HG03457 (cell line): ENCODE measurements around the gene RRP9.
"Not testable (repeated sequence)": the region's sequence is repeated elsewhere in the genome, so short reads cannot be mapped to it uniquely, and the experiment has no call there.

Experiments
- ATAC-seq: cut with Tn5 transposase; IDR thresholded peaks from one replicate; pipeline ENCODE4 v1.9.1; 2021; ENCODE audit warnings: moderate number of reproducible peaks; ENCODE audit not compliant: unreplicated experiment

Gene RRP9

DNA sequence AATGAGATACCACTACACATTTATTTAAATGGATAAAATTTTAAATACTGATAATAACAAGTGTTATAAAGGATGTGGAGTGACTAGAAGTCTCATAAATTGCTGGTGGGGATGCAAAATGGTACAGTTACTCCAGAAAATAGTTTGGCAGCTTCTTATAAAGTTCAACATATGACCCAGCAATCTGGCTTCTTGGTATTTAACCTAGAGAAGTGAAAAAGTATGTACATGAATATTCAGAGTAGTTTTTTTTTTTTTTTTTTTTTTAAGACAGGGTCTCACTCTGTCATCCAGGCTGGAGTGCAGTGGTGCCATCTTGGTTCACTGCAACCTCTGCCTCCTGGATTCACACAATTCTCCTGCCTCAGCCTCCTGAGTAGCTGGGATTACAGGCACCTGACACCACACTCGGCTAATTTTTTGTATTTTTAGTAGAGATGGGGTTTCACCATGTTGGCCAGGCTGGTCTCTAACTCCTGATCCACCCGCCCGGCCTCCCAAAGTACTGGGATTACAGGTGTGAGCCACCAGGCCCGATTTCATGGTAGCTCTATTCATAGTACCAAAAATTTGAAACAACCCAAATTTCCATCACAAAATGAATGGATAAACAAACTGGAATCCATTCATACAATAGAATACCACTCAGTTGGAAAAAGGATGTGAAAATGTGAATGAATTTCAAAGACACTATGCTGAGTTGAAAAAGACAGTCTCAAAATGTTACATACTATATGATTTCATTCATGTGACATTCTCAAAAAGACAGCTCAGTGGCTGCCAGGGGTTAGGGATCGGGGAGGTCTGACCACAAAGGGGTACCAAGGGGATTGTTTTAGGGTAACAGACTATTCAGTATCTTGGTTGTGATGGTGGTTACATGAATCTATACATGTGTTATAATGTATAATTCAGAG is 14.4 kb downstream of the RRP9 start:
- no peak for ATAC-seq

GRCh38 chr3:51921081-51921578 is 20.6 kb downstream of the RRP9 start:
- no peak for ATAC-seq

DNA sequence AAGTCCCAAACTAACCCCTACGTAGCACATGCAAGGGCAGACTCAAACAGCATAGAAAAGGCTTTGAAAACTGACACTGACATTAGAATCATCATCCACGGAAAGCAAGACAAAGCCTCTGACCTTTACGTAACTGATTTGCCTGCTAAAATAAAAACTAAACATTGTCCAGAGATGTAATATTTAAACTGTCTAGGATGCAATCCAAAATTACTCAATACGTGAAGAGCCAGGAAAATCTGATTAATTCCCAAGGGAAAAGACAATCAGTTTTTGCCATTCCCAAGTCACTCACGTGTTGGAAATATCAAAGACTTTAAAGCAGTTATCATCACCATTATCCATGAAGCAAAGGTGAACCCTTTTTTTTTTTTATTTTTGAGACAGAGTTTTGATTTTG is 25.3 kb downstream of the RRP9 start:
- ATAC-seq, result no peak

DNA sequence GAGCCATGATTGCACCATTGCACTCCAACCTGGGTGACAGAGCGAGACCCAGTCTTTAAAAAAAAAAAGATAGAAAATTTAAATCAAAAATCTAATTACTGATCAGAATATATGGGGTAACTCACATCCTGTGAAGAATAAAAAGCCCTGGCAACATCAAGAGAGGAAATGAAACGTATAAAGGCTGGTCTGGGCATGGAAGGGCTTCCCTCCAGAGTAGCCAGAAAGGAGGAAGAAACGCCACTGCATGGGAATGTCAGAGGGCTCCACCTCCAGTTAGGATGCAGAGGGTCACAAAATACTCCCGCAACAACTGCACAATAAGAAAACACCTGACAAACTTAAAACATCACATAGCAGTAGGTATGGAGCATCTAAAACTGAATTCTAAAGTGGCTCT is 33.7 kb downstream of the RRP9 start:
- no peak for ATAC-seq

DNA sequence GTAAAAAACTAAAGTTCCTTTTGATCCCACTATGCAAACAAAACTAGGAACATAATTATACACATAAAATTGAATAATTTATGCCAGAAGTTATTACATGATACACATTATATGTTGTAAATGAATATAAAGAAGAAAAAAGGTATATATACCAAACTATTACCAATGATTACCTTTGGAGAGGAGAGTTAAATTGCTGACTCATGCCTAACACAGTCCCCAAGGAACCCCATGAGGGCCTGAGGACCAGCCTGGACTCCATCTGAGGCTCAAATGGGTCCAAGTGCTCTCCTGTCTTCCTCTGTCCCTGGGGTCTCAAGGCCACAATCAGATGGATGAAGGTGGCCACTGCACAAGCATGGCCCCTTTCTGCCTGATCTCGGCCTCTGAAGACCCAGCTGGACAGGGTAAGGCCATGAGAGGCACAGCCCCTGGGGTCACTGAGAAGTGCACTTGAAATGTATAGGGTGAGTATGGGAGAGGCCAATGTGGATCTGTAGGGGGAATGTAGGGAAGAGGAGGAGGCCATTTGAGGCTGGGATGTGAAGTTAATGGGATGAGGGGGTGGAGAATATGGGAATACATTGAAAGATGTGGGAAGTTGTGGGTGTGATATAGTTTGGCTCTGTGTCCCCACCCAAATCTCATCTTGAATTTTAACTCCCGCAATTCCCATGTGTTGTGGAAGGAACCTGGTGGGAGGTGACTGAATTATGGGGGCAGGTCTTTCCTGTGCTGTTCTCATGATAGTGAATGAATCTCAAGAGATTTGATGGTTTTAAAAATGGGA is 37.5 kb downstream of the RRP9 start:
- ATAC-seq, result no peak

DNA sequence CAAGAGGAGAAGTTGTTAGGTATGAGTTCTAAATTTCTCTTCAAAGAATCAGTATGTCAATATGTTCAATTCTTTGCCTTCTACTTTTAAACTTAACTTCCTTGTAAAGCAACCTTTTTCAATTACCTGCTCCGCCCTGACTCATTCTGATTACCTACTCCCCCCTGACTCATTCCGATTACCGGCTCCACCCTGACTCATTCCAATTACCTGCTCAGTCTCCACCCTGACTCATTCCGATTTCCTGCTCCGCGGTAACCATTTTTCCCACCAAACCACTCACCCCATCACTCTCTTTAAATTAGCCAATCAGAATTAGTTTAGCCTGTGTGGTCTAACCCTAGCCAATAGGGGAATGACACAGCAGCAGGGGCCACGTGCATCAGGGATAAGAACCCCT is 39.3 kb downstream of the RRP9 start:
- not testable (repeated sequence) for ATAC-seq

- not testable (repeated sequence) for ATAC-seq
Observed at GRCh38 chr3:51900043-51900442, 41.7 kb downstream of the RRP9 start.

- ATAC-seq, result no peak
Observed at GRCh38 chr3:51897391-51897790, 44.3 kb downstream of the RRP9 start.

GRCh38 chr3:51896607-51897305 is 44.9 kb downstream of the RRP9 start:
- no peak for ATAC-seq

GRCh38 chr3:51894939-51895338 is 46.8 kb downstream of the RRP9 start:
- no peak for ATAC-seq

GRCh38 chr3:51894391-51894790 is 47.3 kb downstream of the RRP9 start:
- ATAC-seq, result no peak

DNA sequence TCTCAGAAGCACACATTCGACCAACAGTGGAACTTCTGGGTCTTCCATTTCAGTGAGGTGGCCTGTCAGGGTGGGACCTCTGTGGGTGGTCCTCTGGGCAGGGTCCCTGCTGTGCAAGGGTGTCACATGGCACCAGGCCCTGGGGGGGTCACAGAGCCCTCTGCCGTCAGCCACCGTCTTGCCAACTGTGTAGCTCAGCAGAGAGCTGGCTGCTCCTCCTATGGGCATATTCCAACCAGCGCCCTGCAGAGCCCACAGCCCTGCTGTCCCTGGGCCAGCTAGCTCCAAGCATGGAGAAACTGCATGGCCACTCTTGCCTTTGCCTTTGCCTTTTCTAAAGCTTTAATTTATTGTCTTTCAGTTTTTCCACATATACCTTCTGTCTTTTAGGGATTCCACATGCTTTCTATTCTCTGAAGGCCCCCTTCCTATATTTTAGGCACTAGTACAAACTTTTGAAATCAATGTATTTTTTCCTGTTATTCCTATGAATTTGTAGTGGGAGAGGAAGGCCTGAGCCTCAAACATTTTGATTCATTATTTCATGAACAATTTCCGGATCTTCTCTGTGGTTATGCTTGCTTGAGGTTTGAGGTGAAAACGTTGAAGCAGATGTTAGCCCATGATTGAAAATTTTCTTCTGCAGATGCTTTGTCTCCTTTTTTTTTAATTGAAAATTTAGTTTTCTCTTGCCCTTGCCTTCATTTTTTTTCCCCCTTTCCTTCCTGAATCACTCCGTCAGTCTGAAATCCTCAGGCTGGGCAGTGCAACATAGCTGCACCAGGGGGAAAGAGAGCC is 50.3 kb downstream of the RRP9 start:
- no peak for ATAC-seq

DNA sequence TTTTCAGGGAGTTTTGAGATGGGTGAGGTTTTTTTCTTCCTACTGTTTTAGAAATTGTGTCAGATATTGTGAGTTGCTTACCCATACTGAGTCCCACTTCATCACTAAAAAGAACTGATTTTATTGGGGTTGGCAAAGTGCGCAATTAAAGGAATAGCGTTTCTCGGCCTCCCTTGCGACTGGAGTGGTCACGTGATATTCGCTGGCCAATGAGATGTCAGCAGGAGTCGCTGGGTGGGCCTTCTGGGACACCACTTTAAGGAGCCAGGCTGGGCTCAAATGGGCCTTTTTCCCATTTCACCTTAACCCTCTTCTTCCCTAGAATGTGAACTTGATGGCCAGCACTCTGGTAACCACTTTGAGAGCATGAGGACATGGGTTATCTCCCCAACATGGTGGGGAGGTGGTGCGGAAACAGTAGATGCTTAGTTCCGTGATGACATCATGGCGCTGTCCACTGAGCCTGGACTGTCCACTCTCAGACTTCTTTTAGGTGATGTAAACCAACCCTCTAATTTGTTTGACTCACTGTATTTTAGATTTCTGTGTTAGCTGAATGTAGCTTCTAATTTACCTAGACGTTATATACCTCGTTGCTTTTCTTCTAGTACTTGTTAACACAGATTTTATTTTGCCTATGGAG is 53.1 kb downstream of the RRP9 start:
- no peak for ATAC-seq

DNA sequence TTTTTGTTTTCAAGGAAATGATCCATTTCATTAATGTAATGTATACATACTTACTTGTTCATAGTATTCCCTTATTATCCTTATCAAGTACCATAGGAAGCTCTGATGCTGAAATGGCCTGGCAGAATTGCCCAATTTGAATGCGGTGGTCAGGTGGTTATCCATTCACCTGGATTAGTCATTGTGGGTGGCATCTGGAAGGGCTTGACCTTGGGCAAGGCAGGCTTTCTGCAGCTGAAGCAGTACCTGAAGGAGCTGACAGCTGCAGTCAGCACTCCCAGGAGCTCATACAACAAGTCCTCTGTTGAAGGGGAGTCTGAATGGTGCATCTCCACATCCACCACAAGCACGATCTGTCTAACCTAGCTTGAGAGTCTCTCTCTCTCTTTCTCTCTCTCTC is 54.1 kb downstream of the RRP9 start:
- no peak for ATAC-seq

DNA sequence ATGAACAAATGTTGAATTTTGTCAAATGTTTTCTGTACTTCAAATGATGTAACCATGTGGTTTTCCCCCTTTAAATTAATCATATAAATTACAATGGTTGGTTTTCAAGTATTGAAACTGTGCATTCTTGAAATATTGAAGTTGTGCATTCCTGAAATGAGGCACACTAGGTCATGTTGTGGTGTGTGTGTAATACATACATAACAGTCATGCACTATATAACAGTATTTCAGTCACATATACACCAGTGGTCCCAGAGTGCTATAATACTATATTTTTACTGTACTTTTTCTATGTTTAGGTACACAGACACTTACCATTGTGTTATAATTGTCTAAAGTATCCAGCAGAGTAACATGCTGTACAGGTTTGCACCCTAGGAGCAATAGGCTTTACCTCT is 55.3 kb downstream of the RRP9 start:
- ATAC-seq, result no peak
